GM12878 (cell line): Measurements from ENCODE around the gene MICB. TPM values are rescaled to one million over a fixed set of nuclear protein-coding genes. Genes with fewer than 3 reads are reported as not detected.

Experiments used
- ASH2L ChIP-seq: fragments of 300-600, 200-600 bp; sonication (generic); IDR thresholded peaks from 2 replicates; pipeline ENCODE4 v1.6.1; 2017; ENCODE audit warnings: low read depth, mild to moderate bottlenecking, borderline replicate concordance
- BMI1 ChIP-seq: fragments of 450-650 bp; IDR thresholded peaks from 2 replicates; pipeline ENCODE4 v1.6.1; 2016; ENCODE audit warnings: mild to moderate bottlenecking, moderate library complexity, borderline replicate concordance
- ETV6 ChIP-seq, 2 experiments: fragments of 450-650 bp in 1 of 2; IDR thresholded peaks in 1 of 2; conservative IDR thresholded peaks in 1 of 2; 2 replicates each; pipeline ENCODE4 v1.6.1; 2014; ENCODE audit warnings: antibody characterized with exemption in 1 of 2, borderline replicate concordance in 1 of 2, low read depth in 1 of 2, mild to moderate bottlenecking in 1 of 2, moderate library complexity in 1 of 2
- HCFC1 ChIP-seq: fragments of 150-350 bp; IDR thresholded peaks from 2 replicates; pipeline ENCODE4 v1.6.1; 2014; ENCODE audit warnings: low read length
- MTA2 ChIP-seq: fragments of 450-650 bp; IDR thresholded peaks from 2 replicates; pipeline ENCODE4 v1.6.1; 2016; ENCODE audit warnings: low read depth, mild to moderate bottlenecking, moderate library complexity
- NFYB ChIP-seq: IDR thresholded peaks from 2 replicates; pipeline ENCODE4 v1.6.1; 2011; ENCODE audit warnings: low read depth, mild to moderate bottlenecking, low read length, improper control_type of control experiment, moderate library complexity; ENCODE audit not compliant: insufficient read depth
- POLR2A ChIP-seq: IDR thresholded peaks from 2 replicates; pipeline ENCODE4 v1.6.1; 2011; ENCODE audit warnings: low read depth, mild to moderate bottlenecking, low read length
- SUPT20H ChIP-seq: IDR thresholded peaks from 2 replicates; pipeline ENCODE4 v1.6.1; 2011; ENCODE audit warnings: low read depth, mild to moderate bottlenecking, low read length, moderate library complexity, borderline replicate concordance; ENCODE audit not compliant: control insufficient read depth
- TCF12 ChIP-seq: IDR thresholded peaks from 2 replicates; pipeline ENCODE4 v1.6.1; 2011; ENCODE audit warnings: low read depth, mild to moderate bottlenecking, low read length
- YBX1 ChIP-seq: fragments of 450-650 bp; IDR thresholded peaks from 2 replicates; pipeline ENCODE4 v1.6.1; 2016; ENCODE audit warnings: antibody characterized with exemption
- ZBTB33 ChIP-seq: fragments of 450-650 bp; IDR thresholded peaks from 2 replicates; pipeline ENCODE4 v1.6.1; 2017; ENCODE audit warnings: mild to moderate bottlenecking
- ZNF274 ChIP-seq: IDR thresholded peaks from one replicate; pipeline ENCODE4 v1.8.0; 2011; ENCODE audit not compliant: insufficient read length, insufficient read depth
- polyA plus RNA-seq, 11 experiments: library from polyadenylated mRNA; depleted of rRNA in 4 of 11; unstranded in 6 of 11; stranded (reverse) in 5 of 11; fragments of >200 nt; fragmentation: Nextera tagmentation in 4 of 11; fragmentation: Illumina TruSeq in 1 of 11; extraction: Ambion mirVana in 4 of 11; extraction: Trizol in 1 of 11; gene quantifications; 1 replicate in 1 of 11; 2 replicates in 10 of 11; pipeline versions ENCODE4 v1.2.1 to v1.2.3, GENCODE V29; 2011 to 2016; ENCODE audit warnings: inconsistent platforms in 2 of 11, missing spikeins in 2 of 11, low read depth in 1 of 11
- total RNA-seq, 4 experiments: library from RNA; depleted of rRNA in 3 of 4; stranded (reverse); fragments of >200 nt in 3 of 4; fragmentation: Illumina TruSeq in 1 of 4; extraction: Trizol in 1 of 4; gene quantifications; 2 replicates each; pipeline versions ENCODE4 v1.2.1 to v1.2.3, GENCODE V29; 2013 to 2021
- TF ChIP-seq, protein P1 (sequence below): fragments of 450-650 bp; IDR thresholded peaks from 2 replicates; pipeline ENCODE4 v1.6.1; 2016; ENCODE audit warnings: mild to moderate bottlenecking
- TF ChIP-seq, protein P2 (sequence below): fragments of 450-650 bp; IDR thresholded peaks from 2 replicates; pipeline ENCODE4 v1.6.1; 2018; ENCODE audit warnings: borderline replicate concordance, mild to moderate bottlenecking; ENCODE audit not compliant: partially characterized antibody
- TF ChIP-seq, protein P3 (sequence below): IDR thresholded peaks from 2 replicates; pipeline ENCODE4 v1.6.1; 2011; ENCODE audit warnings: low read depth, low read length, improper control_type of control experiment, borderline replicate concordance
- TF ChIP-seq, protein P4 (sequence below): fragments of 450-650 bp; IDR thresholded peaks from 2 replicates; pipeline ENCODE4 v1.6.1; 2017; ENCODE audit warnings: mild to moderate bottlenecking, low read depth, inconsistent platforms; ENCODE audit not compliant: poor library complexity, severe bottlenecking

Gene MICB
- total and polyA plus RNA-seq, 10 of the 15 experiments (the other 5 are each of a cell fraction or from before 2014, with no cell fraction given), result 9.0 to 37.1 (median 17.8) TPM

- TF ChIP-seq ZBTB33 (peak; percentile 89; the same call in 1 of the 2 replicates), HCFC1 (no peak), NFYB (no peak), SUPT20H (no peak), ASH2L (no peak), ZNF274 (no peak), TCF12 (no peak), ETV6 (conservative IDR thresholded peaks at IDR 0.05 in 1 of 2, IDR thresholded peaks at IDR 0.05 in 1 of 2; ENCODE audit: borderline replicate concordance in 1 of 2, low read depth in 1 of 2) (no peak), MTA2 (no peak), BMI1 (no peak), POLR2A (peak; percentile 17; the same call in 1 of the 2 replicates), YBX1 (no peak)
- TF ChIP-seq, protein P1, sequence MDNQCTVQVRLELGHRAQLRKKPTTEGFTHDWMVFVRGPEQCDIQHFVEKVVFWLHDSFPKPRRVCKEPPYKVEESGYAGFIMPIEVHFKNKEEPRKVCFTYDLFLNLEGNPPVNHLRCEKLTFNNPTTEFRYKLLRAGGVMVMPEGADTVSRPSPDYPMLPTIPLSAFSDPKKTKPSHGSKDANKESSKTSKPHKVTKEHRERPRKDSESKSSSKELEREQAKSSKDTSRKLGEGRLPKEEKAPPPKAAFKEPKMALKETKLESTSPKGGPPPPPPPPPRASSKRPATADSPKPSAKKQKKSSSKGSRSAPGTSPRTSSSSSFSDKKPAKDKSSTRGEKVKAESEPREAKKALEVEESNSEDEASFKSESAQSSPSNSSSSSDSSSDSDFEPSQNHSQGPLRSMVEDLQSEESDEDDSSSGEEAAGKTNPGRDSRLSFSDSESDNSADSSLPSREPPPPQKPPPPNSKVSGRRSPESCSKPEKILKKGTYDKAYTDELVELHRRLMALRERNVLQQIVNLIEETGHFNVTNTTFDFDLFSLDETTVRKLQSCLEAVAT, result peak; percentile 98
- TF ChIP-seq, protein P2, sequence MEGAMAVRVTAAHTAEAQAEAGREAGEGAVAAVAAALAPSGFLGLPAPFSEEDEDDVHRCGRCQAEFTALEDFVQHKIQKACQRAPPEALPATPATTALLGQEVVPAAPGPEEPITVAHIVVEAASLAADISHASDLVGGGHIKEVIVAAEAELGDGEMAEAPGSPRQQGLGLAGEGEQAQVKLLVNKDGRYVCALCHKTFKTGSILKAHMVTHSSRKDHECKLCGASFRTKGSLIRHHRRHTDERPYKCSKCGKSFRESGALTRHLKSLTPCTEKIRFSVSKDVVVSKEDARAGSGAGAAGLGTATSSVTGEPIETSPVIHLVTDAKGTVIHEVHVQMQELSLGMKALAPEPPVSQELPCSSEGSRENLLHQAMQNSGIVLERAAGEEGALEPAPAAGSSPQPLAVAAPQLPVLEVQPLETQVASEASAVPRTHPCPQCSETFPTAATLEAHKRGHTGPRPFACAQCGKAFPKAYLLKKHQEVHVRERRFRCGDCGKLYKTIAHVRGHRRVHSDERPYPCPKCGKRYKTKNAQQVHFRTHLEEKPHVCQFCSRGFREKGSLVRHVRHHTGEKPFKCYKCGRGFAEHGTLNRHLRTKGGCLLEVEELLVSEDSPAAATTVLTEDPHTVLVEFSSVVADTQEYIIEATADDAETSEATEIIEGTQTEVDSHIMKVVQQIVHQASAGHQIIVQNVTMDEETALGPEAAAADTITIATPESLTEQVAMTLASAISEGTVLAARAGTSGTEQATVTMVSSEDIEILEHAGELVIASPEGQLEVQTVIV, result no peak
- TF ChIP-seq, protein P3, sequence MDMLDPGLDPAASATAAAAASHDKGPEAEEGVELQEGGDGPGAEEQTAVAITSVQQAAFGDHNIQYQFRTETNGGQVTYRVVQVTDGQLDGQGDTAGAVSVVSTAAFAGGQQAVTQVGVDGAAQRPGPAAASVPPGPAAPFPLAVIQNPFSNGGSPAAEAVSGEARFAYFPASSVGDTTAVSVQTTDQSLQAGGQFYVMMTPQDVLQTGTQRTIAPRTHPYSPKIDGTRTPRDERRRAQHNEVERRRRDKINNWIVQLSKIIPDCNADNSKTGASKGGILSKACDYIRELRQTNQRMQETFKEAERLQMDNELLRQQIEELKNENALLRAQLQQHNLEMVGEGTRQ, result no peak
- TF ChIP-seq, protein P4, sequence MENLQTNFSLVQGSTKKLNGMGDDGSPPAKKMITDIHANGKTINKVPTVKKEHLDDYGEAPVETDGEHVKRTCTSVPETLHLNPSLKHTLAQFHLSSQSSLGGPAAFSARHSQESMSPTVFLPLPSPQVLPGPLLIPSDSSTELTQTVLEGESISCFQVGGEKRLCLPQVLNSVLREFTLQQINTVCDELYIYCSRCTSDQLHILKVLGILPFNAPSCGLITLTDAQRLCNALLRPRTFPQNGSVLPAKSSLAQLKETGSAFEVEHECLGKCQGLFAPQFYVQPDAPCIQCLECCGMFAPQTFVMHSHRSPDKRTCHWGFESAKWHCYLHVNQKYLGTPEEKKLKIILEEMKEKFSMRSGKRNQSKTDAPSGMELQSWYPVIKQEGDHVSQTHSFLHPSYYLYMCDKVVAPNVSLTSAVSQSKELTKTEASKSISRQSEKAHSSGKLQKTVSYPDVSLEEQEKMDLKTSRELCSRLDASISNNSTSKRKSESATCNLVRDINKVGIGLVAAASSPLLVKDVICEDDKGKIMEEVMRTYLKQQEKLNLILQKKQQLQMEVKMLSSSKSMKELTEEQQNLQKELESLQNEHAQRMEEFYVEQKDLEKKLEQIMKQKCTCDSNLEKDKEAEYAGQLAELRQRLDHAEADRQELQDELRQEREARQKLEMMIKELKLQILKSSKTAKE, result no peak
Observed at GRCh38 chr6:31547727-31548543, 50.0 kb downstream of the MICB start (continued).
